Measurements from ENCODE around the gene ZNF165. TPM values are rescaled to one million over a fixed set of nuclear protein-coding genes. Genes with fewer than 3 reads are reported as not detected.

Gene ZNF165
- total and polyA plus RNA-seq, 2 of the 13 experiments (the other 11 are each of a cell fraction or from before 2014, with no cell fraction given): 0.58 to 8.6 TPM

DNA sequence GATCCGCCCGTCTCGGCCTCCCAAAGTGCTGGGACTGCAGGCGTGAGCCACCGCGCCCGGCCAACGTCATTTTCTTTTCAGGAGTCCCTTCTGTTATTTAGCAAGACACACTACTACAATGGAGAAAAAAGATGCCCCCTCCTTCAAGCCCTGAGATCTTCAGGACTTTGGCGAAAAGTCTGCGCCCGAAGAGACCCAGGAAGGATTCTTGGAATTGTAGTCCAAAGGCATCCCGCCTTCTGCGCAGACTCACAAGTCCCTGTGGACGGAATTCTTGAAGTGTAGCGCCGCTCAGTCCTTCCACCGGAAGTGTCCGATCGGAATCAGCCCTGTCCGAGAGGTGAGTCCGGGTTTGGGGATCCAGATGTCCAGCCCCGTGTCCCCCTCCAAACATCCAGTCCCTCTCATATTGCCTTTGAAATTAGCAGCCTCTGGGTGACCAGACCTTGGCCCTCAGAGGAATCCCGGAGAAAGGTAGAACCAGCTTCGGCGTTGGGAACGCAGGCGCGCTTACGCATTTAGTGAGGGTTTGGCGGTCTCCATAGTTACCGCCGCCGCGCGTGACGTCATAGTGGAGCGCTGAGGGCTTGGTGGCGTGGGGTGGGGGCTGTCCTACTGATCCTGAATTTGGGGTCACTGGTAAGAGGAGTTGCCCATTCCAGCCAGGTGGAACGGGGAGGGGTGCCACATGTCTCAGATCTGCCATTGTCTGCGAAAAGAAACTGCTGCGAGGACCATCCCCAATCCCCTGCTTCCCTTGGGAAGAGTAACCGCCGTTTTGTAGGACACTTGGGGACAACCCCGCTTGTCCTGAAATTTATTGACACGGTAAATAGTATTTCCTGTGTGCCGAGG, 490 bp downstream of the ZNF165 start (continued):
- TF ChIP-seq RARG (CRISPR knock-in tag; IDR thresholded peaks at IDR 0.05; ENCODE audit: low read depth): no peak
- no peak; the same call in 1 of the 2 replicates for TF ChIP-seq PRMT3 (CRISPR knock-in tag; IDR thresholded peaks at IDR 0.05; ENCODE audit: borderline replicate concordance, low read depth)
- TF ChIP-seq, protein P1, sequence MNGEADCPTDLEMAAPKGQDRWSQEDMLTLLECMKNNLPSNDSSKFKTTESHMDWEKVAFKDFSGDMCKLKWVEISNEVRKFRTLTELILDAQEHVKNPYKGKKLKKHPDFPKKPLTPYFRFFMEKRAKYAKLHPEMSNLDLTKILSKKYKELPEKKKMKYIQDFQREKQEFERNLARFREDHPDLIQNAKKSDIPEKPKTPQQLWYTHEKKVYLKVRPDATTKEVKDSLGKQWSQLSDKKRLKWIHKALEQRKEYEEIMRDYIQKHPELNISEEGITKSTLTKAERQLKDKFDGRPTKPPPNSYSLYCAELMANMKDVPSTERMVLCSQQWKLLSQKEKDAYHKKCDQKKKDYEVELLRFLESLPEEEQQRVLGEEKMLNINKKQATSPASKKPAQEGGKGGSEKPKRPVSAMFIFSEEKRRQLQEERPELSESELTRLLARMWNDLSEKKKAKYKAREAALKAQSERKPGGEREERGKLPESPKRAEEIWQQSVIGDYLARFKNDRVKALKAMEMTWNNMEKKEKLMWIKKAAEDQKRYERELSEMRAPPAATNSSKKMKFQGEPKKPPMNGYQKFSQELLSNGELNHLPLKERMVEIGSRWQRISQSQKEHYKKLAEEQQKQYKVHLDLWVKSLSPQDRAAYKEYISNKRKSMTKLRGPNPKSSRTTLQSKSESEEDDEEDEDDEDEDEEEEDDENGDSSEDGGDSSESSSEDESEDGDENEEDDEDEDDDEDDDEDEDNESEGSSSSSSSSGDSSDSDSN (CRISPR knock-in tag; IDR thresholded peaks at IDR 0.05): peak; percentile 93
- peak; percentile 99 for TF ChIP-seq ATF7 (IDR thresholded peaks at IDR 0.05)
- peak; percentile 96 for TF ChIP-seq ATF7 (CRISPR knock-in tag; IDR thresholded peaks at IDR 0.05)
- peak; percentile 89 for TF ChIP-seq ZNF264 (CRISPR knock-in tag; IDR thresholded peaks at IDR 0.05)
- TF ChIP-seq, protein P2, sequence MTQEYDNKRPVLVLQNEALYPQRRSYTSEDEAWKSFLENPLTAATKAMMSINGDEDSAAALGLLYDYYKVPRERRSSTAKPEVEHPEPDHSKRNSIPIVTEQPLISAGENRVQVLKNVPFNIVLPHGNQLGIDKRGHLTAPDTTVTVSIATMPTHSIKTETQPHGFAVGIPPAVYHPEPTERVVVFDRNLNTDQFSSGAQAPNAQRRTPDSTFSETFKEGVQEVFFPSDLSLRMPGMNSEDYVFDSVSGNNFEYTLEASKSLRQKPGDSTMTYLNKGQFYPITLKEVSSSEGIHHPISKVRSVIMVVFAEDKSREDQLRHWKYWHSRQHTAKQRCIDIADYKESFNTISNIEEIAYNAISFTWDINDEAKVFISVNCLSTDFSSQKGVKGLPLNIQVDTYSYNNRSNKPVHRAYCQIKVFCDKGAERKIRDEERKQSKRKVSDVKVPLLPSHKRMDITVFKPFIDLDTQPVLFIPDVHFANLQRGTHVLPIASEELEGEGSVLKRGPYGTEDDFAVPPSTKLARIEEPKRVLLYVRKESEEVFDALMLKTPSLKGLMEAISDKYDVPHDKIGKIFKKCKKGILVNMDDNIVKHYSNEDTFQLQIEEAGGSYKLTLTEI (CRISPR knock-in tag; conservative IDR thresholded peaks at IDR 0.05): no peak
- TF ChIP-seq RCOR2 (CRISPR knock-in tag; IDR thresholded peaks at IDR 0.05): 0 out of 2 replicates have a peak, but pooled peaks have one; percentile 33
- peak; percentile 59 for TF ChIP-seq ZNF891 (CRISPR knock-in tag; IDR thresholded peaks at IDR 0.05)
- TF ChIP-seq, protein P3, sequence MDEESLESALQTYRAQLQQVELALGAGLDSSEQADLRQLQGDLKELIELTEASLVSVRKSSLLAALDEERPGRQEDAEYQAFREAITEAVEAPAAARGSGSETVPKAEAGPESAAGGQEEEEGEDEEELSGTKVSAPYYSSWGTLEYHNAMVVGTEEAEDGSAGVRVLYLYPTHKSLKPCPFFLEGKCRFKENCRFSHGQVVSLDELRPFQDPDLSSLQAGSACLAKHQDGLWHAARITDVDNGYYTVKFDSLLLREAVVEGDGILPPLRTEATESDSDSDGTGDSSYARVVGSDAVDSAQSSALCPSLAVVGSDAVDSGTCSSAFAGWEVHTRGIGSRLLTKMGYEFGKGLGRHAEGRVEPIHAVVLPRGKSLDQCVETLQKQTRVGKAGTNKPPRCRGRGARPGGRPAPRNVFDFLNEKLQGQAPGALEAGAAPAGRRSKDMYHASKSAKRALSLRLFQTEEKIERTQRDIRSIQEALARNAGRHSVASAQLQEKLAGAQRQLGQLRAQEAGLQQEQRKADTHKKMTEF (CRISPR knock-in tag; IDR thresholded peaks at IDR 0.05): peak; percentile 98
- peak; percentile 98 for TF ChIP-seq XRCC5 (optimal IDR thresholded peaks at IDR 0.05; ENCODE audit: low read length)
- TF ChIP-seq, protein P4, sequence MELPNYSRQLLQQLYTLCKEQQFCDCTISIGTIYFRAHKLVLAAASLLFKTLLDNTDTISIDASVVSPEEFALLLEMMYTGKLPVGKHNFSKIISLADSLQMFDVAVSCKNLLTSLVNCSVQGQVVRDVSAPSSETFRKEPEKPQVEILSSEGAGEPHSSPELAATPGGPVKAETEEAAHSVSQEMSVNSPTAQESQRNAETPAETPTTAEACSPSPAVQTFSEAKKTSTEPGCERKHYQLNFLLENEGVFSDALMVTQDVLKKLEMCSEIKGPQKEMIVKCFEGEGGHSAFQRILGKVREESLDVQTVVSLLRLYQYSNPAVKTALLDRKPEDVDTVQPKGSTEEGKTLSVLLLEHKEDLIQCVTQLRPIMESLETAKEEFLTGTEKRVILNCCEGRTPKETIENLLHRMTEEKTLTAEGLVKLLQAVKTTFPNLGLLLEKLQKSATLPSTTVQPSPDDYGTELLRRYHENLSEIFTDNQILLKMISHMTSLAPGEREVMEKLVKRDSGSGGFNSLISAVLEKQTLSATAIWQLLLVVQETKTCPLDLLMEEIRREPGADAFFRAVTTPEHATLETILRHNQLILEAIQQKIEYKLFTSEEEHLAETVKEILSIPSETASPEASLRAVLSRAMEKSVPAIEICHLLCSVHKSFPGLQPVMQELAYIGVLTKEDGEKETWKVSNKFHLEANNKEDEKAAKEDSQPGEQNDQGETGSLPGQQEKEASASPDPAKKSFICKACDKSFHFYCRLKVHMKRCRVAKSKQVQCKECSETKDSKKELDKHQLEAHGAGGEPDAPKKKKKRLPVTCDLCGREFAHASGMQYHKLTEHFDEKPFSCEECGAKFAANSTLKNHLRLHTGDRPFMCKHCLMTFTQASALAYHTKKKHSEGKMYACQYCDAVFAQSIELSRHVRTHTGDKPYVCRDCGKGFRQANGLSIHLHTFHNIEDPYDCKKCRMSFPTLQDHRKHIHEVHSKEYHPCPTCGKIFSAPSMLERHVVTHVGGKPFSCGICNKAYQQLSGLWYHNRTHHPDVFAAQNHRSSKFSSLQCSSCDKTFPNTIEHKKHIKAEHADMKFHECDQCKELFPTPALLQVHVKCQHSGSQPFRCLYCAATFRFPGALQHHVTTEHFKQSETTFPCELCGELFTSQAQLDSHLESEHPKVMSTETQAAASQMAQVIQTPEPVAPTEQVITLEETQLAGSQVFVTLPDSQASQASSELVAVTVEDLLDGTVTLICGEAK (IDR thresholded peaks at IDR 0.05): peak; percentile 98
- TF ChIP-seq, protein P4 (CRISPR knock-in tag; IDR thresholded peaks at IDR 0.05): peak; percentile 91
- peak; percentile 100 for TF ChIP-seq CBX5 (CRISPR knock-in tag; IDR thresholded peaks at IDR 0.05; ENCODE audit: borderline replicate concordance)

Measured in HepG2 (cell line).